HL-60/S4 (cell line): ENCODE data around the gene WNK2.

Experiments
- in situ Hi-C: fragments of 300-500 bp; cut with MboI; formaldehyde crosslinking; loops from 2 replicates; pipeline ENCODE4 v1.14.3; 2022; ENCODE audit warnings: low sequenced_read_pairs

Gene WNK2

GRCh38 chr9:93252116-93252780 is 68.3 kb downstream of the WNK2 start:
- in situ Hi-C loops: no loop called here

- in situ Hi-C loops: no loop called here
These were observed 69.0 kb downstream of the WNK2 start for GRCh38 chr9:93252781-93253530.

- in situ Hi-C loops: no loop called here
These were observed 69.7 kb downstream of the WNK2 start for GRCh38 chr9:93253633-93254032.

- in situ Hi-C loops: no loop called here
These were observed 70.1 kb downstream of the WNK2 start for GRCh38 chr9:93254061-93254481.

GRCh38 chr9:93254806-93255493 is 71.0 kb downstream of the WNK2 start:
- in situ Hi-C loops: no loop called here

GRCh38 chr9:93255494-93255867 is 71.5 kb downstream of the WNK2 start:
- in situ Hi-C loops: no loop called here

- in situ Hi-C loops: no loop called here
These were observed 72.3 kb downstream of the WNK2 start for GRCh38 chr9:93255994-93256877.

GRCh38 chr9:93256878-93257807 is 73.2 kb downstream of the WNK2 start:
- in situ Hi-C loops: no loop called here

- in situ Hi-C loops: no loop called here
These were observed 73.9 kb downstream of the WNK2 start for GRCh38 chr9:93257808-93258331.

- in situ Hi-C loops: no loop called here
These were observed 74.5 kb downstream of the WNK2 start for GRCh38 chr9:93258419-93258817.

- in situ Hi-C loops: no loop called here
These were observed 75.0 kb downstream of the WNK2 start for GRCh38 chr9:93258818-93259489.

GRCh38 chr9:93259490-93260262 is 75.7 kb downstream of the WNK2 start:
- in situ Hi-C loops: no loop called here

- in situ Hi-C loops: no loop called here
These were observed 76.5 kb downstream of the WNK2 start for GRCh38 chr9:93260263-93261066.

- in situ Hi-C loops: no loop called here
These were observed 77.3 kb downstream of the WNK2 start for GRCh38 chr9:93261281-93261680.

- in situ Hi-C loops: no loop called here
These were observed 78.0 kb downstream of the WNK2 start for GRCh38 chr9:93261735-93262523.

GRCh38 chr9:93262537-93263310 is 78.8 kb downstream of the WNK2 start:
- in situ Hi-C loops: no loop called here
